ENCODE results near the gene TUBB1. TPM values are rescaled to one million over a fixed set of nuclear protein-coding genes. Genes with fewer than 3 reads are reported as not detected.

TUBB1 gene
- polyA plus RNA-seq, 1 donor (not counting 4 experiments of a cell fraction or from before 2014, with no cell fraction given): 0.03 TPM

GRCh38 chr20:59014680-59015389, 4.4 kb upstream of the TUBB1 start:
- no peaks in the 10 kb centered on the region for H3K9me3 ChIP-seq (ENCODE audit: control insufficient read depth, low read depth, low read length)
- no peak overlapping the region for H3K4me3 ChIP-seq (ENCODE audit: control insufficient read depth in 2 of 3, extremely low read depth in 1 of 3, insufficient read depth in 2 of 3, low read depth in 1 of 3, low read length in 3 of 3)
- no peaks in the 10 kb centered on the region for H3K36me3 ChIP-seq (ENCODE audit: control insufficient read depth in 2 of 2, extremely low read depth in 1 of 2, insufficient read depth in 2 of 2, low read length in 2 of 2)
- DNase-seq (ENCODE audit: low read depth, low spot score): no peak
- dilution Hi-C loops (cut with MboI; ENCODE audit: extremely low pct_ligation_motif_present, low sequenced_read_pairs): no loop called here
- no peaks in the 10 kb centered on the region for H3K27me3 ChIP-seq (ENCODE audit: control insufficient read depth, extremely low read depth, insufficient read depth, low read length)
- no peaks in the 10 kb centered on the region for H3K79me2 ChIP-seq (ENCODE audit: control insufficient read depth, insufficient read depth, low read length)
- H3K9me1 ChIP-seq (ENCODE audit: control insufficient read depth, extremely low read depth, insufficient read depth, low read length): no peaks in the 10 kb centered on the region
- H3K4me2 ChIP-seq (ENCODE audit: control insufficient read depth, extremely low read depth, insufficient read depth, low read depth, low read length): no peak overlapping the region
- H3K9ac ChIP-seq (ENCODE audit: control insufficient read depth, extremely low read depth, insufficient read depth, low read length): no peak overlapping the region
- H3K4me1 ChIP-seq (ENCODE audit: control insufficient read depth, extremely low read depth, insufficient read depth, low read length): peaks cover 34% of the 10 kb centered on the region
- H3K27ac ChIP-seq (ENCODE audit: control insufficient read depth, insufficient read depth, low read length): no peak overlapping the region
- no peak for FAIRE-seq
- H2AFZ ChIP-seq (ENCODE audit: control insufficient read depth, low read length): no peak overlapping the region
- H4K20me1 ChIP-seq (ENCODE audit: control insufficient read depth, extremely low read depth, insufficient read depth, low read length): no peaks in the 10 kb centered on the region
- TF ChIP-seq CTCF (optimal IDR thresholded peaks at IDR 0.05 in 1 of 3, IDR thresholded peaks at IDR 0.05 in 1 of 3, conservative IDR thresholded peaks at IDR 0.05 in 1 of 3; ENCODE audit: extremely low read depth in 1 of 3, insufficient read depth in 2 of 3, low read length in 3 of 3) (no peak), EZH2 (IDR thresholded peaks at IDR 0.05; ENCODE audit: low read length) (no peak)

GRCh38 chr20:59015411-59015810, 3.8 kb upstream of the TUBB1 start:
- H4K20me1 ChIP-seq (ENCODE audit: control insufficient read depth, extremely low read depth, insufficient read depth, low read length): no peaks in the 10 kb centered on the region
- H3K9me1 ChIP-seq (ENCODE audit: control insufficient read depth, extremely low read depth, insufficient read depth, low read length): no peaks in the 10 kb centered on the region
- no peak overlapping the region for H3K27ac ChIP-seq (ENCODE audit: control insufficient read depth, insufficient read depth, low read length)
- no peak overlapping the region for H3K9ac ChIP-seq (ENCODE audit: control insufficient read depth, extremely low read depth, insufficient read depth, low read length)
- H3K4me3 ChIP-seq (ENCODE audit: control insufficient read depth in 2 of 3, extremely low read depth in 1 of 3, insufficient read depth in 2 of 3, low read depth in 1 of 3, low read length in 3 of 3): no peak overlapping the region
- no peak overlapping the region for H2AFZ ChIP-seq (ENCODE audit: control insufficient read depth, low read length)
- no peak for FAIRE-seq
- H3K4me2 ChIP-seq (ENCODE audit: control insufficient read depth, extremely low read depth, insufficient read depth, low read depth, low read length): no peak overlapping the region
- no peaks in the 10 kb centered on the region for H3K27me3 ChIP-seq (ENCODE audit: control insufficient read depth, extremely low read depth, insufficient read depth, low read length)
- no peaks in the 10 kb centered on the region for H3K36me3 ChIP-seq (ENCODE audit: control insufficient read depth in 2 of 2, extremely low read depth in 1 of 2, insufficient read depth in 2 of 2, low read length in 2 of 2)
- H3K79me2 ChIP-seq (ENCODE audit: control insufficient read depth, insufficient read depth, low read length): no peaks in the 10 kb centered on the region
- DNase-seq (ENCODE audit: low read depth, low spot score): no peak
- no peak for TF ChIP-seq EZH2 (IDR thresholded peaks at IDR 0.05; ENCODE audit: low read length)
- no peak for TF ChIP-seq CTCF (optimal IDR thresholded peaks at IDR 0.05 in 1 of 3, IDR thresholded peaks at IDR 0.05 in 1 of 3, conservative IDR thresholded peaks at IDR 0.05 in 1 of 3; ENCODE audit: extremely low read depth in 1 of 3, insufficient read depth in 2 of 3, low read length in 3 of 3)
- dilution Hi-C loops (cut with MboI; ENCODE audit: extremely low pct_ligation_motif_present, low sequenced_read_pairs): no loop called here
- no peaks in the 10 kb centered on the region for H3K9me3 ChIP-seq (ENCODE audit: control insufficient read depth, low read depth, low read length)
- peaks cover 28% of the 10 kb centered on the region for H3K4me1 ChIP-seq (ENCODE audit: control insufficient read depth, extremely low read depth, insufficient read depth, low read length)

Measured in keratinocyte (primary cell).